Panc1 (cell line): Measurements from ENCODE around the gene SCUBE2. TPM values are rescaled to one million over a fixed set of nuclear protein-coding genes. Genes with fewer than 3 reads are reported as not detected.

Experiments
- ATAC-seq: fragments of 200-7000 bp; cut with Tn5 transposase; 2 replicates; pipeline ENCODE4 v1.9.1; 2020; ENCODE audit warnings: mild to moderate bottlenecking, moderate library complexity
- BruUV-seq: library from RNA; stranded (reverse); fragments of 400-500 nt; replicated peaks from 2 replicates; lab custom pipeline; 2021; lab: Mats Ljungman, UMichigan
- CTCF ChIA-PET: fragments of 300-600 bp; sonication (Branson Sonifier 250); formaldehyde crosslinking; loops from one replicate; lab custom pipeline; 2022; ENCODE audit warnings: antibody characterized with exemption; lab: Charles Lee
- POLR2A ChIA-PET: fragments of 300-600 bp; sonication (Branson Sonifier 250); formaldehyde crosslinking; loops from one replicate; lab custom pipeline; 2022; ENCODE audit warnings: antibody characterized with exemption; lab: Charles Lee
- DNase-seq: peaks from one replicate; pipeline ENCODE4 v3.0.0-alpha.2; 2010; ENCODE audit warnings: low read depth, low spot score
- H3K27ac ChIP-seq: 2 replicates; pipeline ENCODE4 v1.5.1; 2011; ENCODE audit warnings: mild to moderate bottlenecking, low read length, inconsistent platforms
- H3K27me3 ChIP-seq: fragments of 200-500 bp; sonication (Bioruptor generic); 2 replicates; pipeline ENCODE4 v1.6.0; 2014; ENCODE audit warnings: low read length, inconsistent platforms; ENCODE audit not compliant: control insufficient read depth, insufficient read depth
- H3K36me3 ChIP-seq: fragments of 200-500 bp; sonication (Bioruptor generic); 2 replicates; pipeline ENCODE4 v1.5.1; 2014; ENCODE audit warnings: inconsistent platforms, mild to moderate bottlenecking, low read length, moderate library complexity; ENCODE audit not compliant: control insufficient read depth, insufficient read depth
- H3K4me1 ChIP-seq: 2 replicates; pipeline ENCODE4 v1.5.1; 2011; ENCODE audit warnings: inconsistent platforms, mild to moderate bottlenecking, low read length, moderate library complexity; ENCODE audit not compliant: control insufficient read depth, insufficient read depth
- H3K4me3 ChIP-seq, 2 experiments: 2 replicates each; pipeline ENCODE4 v1.5.1; 2011 to 2012; ENCODE audit warnings: low read depth in 2 of 2, low read length in 2 of 2, mild to moderate bottlenecking in 2 of 2, inconsistent platforms in 1 of 2, moderate library complexity in 1 of 2
- H3K9me3 ChIP-seq: fragments of 200-500 bp; sonication (Bioruptor generic); 2 replicates; pipeline ENCODE4 v1.5.1; 2014; ENCODE audit warnings: low read depth, mild to moderate bottlenecking, inconsistent platforms, low read length, moderate library complexity; ENCODE audit not compliant: control insufficient read depth, insufficient read depth
- POLR2AphosphoS5 ChIP-seq: IDR thresholded peaks from 2 replicates; pipeline ENCODE4 v1.6.1; 2012; ENCODE audit warnings: mild to moderate bottlenecking, low read depth, low read length, moderate library complexity
- SIN3A ChIP-seq: IDR thresholded peaks from 2 replicates; pipeline ENCODE4 v1.6.1; 2012; ENCODE audit warnings: low read depth, mild to moderate bottlenecking, low read length, moderate library complexity, borderline replicate concordance; ENCODE audit not compliant: insufficient read depth
- TCF7L2 ChIP-seq: IDR thresholded peaks from 2 replicates; pipeline ENCODE4 v1.6.1; 2011; ENCODE audit warnings: mild to moderate bottlenecking, low read depth, low read length, inconsistent platforms
- in situ Hi-C: cut with HindIII; loops from 2 replicates; pipeline ENCODE4 v1.10.0; 2016; ENCODE audit warnings: low sequenced_read_pairs, low pct_unique_long_range_greater_than_20kb
- intact Hi-C: fragments of 100-400 bp; cut with micrococcal nuclease; formaldehyde crosslinking; loops from one replicate; pipeline ENCODE4 v1.10.0; 2022; ENCODE audit not compliant: unreplicated experiment
- total RNA-seq: library from RNA; stranded (reverse); gene quantifications from one replicate; pipeline ENCODE4 v1.2.1, GENCODE V29; 2021; ENCODE audit not compliant: unreplicated experiment
- TF ChIP-seq, protein P1 (sequence below): fragments of 450-650 bp; IDR thresholded peaks from 2 replicates; pipeline ENCODE4 v1.5.1; 2017; ENCODE audit warnings: mild to moderate bottlenecking
- TF ChIP-seq, protein P2 (sequence below), 2 experiments: IDR thresholded peaks; 2 replicates each; pipeline ENCODE4 v1.6.1; 2011 to 2012; ENCODE audit warnings: low read depth in 2 of 2, control low read depth in 1 of 2, low read length in 1 of 2, mild to moderate bottlenecking in 1 of 2, moderate library complexity in 1 of 2; ENCODE audit not compliant: insufficient read depth in 1 of 2

The SCUBE2 gene
- total RNA-seq, 1 experiment from 2014 or later: 2.8 TPM

DNA sequence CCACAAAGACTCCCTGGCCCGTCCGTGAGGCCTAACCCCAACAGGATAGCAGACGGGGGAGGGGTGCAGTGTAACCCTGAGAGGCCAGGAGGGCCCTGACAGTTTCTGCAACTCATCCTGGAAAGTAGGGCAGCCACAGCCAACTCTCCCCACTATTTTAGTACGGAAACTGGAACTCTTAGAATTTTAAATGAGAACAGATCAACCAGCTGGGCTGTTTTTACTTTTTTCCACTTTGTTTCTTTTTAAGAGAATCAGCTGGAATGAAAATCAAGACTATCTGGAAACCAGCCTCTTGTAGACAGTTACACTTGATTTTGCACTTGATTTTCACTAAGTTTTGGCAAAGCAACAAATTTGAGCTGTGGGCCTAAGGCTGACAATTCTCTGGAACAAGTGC lies 44.9 kb downstream of the SCUBE2 start:
- ChIA-PET POLR2A (no interaction called here), CTCF (no interaction called here)
- Histone ChIP-seq H3K4me1 (no peaks in the 10 kb centered on the region), H3K4me3 (no peak overlapping the region), H3K9me3 (no peaks in the 10 kb centered on the region), H3K27ac (no peak overlapping the region), H3K36me3 (no peaks in the 10 kb centered on the region), H3K27me3 (no peaks in the 10 kb centered on the region)
- ATAC-seq (no peak), DNase-seq (no peak)
- in situ Hi-C loops (no loop called here), intact Hi-C loops (no loop called here)
- TF ChIP-seq POLR2AphosphoS5: no peak
- TF ChIP-seq SIN3A: no peak
- BruUV-seq: no TSS peak

DNA sequence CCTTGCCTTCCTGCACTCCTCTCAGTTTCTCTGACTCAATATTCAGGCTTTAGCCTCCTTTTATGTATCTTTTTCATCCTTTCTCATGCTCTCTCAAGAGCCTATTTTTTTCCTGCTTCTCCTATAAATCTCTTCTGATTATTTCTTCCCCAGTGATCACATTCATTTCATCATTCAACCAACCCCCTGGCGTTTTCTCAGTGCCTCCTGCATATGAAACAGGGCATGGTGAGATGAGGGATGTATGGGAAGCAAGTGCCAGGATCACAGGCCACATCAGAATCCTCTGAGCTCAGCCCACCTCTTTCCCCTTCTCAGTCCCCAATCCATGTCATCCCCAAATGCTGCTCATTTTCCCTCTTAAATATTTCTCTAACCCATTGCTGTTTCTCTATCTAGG lies 48.9 kb downstream of the SCUBE2 start:
- Histone ChIP-seq H3K27me3 (no peaks in the 10 kb centered on the region), H3K4me1 (no peaks in the 10 kb centered on the region), H3K4me3 (no peak overlapping the region), H3K9me3 (no peaks in the 10 kb centered on the region; the same call in 1 of the 2 replicates), H3K36me3 (no peaks in the 10 kb centered on the region), H3K27ac (no peak overlapping the region)
- ATAC-seq (no peak), DNase-seq (no peak)
- ChIA-PET POLR2A (no interaction called here), CTCF (interaction anchor here (0.5 kb wide), 1 partner anchor 53 kb away, joined by 3 read pairs; no protein-coding TSS in a partner anchor)
- intact Hi-C loops: no loop called here
- no TSS peak for BruUV-seq
- TF ChIP-seq SIN3A: no peak
- no peak for TF ChIP-seq TCF7L2
- no peak for TF ChIP-seq POLR2AphosphoS5
- TF ChIP-seq, protein P1, sequence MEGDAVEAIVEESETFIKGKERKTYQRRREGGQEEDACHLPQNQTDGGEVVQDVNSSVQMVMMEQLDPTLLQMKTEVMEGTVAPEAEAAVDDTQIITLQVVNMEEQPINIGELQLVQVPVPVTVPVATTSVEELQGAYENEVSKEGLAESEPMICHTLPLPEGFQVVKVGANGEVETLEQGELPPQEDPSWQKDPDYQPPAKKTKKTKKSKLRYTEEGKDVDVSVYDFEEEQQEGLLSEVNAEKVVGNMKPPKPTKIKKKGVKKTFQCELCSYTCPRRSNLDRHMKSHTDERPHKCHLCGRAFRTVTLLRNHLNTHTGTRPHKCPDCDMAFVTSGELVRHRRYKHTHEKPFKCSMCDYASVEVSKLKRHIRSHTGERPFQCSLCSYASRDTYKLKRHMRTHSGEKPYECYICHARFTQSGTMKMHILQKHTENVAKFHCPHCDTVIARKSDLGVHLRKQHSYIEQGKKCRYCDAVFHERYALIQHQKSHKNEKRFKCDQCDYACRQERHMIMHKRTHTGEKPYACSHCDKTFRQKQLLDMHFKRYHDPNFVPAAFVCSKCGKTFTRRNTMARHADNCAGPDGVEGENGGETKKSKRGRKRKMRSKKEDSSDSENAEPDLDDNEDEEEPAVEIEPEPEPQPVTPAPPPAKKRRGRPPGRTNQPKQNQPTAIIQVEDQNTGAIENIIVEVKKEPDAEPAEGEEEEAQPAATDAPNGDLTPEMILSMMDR: no peak
- TF ChIP-seq, protein P2, sequence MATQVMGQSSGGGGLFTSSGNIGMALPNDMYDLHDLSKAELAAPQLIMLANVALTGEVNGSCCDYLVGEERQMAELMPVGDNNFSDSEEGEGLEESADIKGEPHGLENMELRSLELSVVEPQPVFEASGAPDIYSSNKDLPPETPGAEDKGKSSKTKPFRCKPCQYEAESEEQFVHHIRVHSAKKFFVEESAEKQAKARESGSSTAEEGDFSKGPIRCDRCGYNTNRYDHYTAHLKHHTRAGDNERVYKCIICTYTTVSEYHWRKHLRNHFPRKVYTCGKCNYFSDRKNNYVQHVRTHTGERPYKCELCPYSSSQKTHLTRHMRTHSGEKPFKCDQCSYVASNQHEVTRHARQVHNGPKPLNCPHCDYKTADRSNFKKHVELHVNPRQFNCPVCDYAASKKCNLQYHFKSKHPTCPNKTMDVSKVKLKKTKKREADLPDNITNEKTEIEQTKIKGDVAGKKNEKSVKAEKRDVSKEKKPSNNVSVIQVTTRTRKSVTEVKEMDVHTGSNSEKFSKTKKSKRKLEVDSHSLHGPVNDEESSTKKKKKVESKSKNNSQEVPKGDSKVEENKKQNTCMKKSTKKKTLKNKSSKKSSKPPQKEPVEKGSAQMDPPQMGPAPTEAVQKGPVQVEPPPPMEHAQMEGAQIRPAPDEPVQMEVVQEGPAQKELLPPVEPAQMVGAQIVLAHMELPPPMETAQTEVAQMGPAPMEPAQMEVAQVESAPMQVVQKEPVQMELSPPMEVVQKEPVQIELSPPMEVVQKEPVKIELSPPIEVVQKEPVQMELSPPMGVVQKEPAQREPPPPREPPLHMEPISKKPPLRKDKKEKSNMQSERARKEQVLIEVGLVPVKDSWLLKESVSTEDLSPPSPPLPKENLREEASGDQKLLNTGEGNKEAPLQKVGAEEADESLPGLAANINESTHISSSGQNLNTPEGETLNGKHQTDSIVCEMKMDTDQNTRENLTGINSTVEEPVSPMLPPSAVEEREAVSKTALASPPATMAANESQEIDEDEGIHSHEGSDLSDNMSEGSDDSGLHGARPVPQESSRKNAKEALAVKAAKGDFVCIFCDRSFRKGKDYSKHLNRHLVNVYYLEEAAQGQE (IDR thresholded peaks at IDR 0.05; ENCODE audit: insufficient read depth in 1 of 2, low read depth in 2 of 2, low read length in 1 of 2): no peak
- in situ Hi-C loops: no loop called here

DNA sequence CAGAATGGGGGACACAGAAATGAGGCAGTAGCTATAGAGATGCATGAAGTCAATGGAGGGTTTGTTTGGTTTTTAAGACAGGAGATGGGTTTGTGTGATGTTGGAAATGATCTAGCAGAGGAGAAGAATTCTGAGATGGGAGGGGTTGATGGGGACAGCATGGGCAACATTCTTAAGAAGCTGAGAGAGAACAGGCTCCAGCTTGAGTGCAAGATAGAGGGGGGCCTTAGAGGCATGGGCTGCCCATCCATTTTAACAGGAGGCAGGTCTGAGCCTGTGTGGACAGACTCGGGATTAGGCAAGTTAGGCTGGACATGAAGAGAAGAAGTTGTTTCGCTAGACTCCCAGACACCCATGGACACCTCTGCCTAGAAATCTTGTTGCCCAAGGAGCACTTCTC lies 49.7 kb downstream of the SCUBE2 start:
- H3K9me3 ChIP-seq: no peaks in the 10 kb centered on the region; the same call in 1 of the 2 replicates
- intact Hi-C loops: no loop called here
- in situ Hi-C loops: no loop called here
- no peaks in the 10 kb centered on the region for H3K27me3 ChIP-seq
- H3K4me3 ChIP-seq: no peak overlapping the region
- no peaks in the 10 kb centered on the region for H3K4me1 ChIP-seq
- TF ChIP-seq, protein P2 (IDR thresholded peaks at IDR 0.05; ENCODE audit: insufficient read depth in 1 of 2, low read depth in 2 of 2, low read length in 1 of 2): no peak
- TF ChIP-seq TCF7L2 (no peak), POLR2AphosphoS5 (no peak)
- TF ChIP-seq, protein P1: no peak
- H3K27ac ChIP-seq: no peak overlapping the region
- H3K36me3 ChIP-seq: no peaks in the 10 kb centered on the region
- CTCF ChIA-PET: interaction anchor here (0.5 to 0.6 kb wide), 2 partner anchors 96 to 314 kb away, joined by 3 to 13 read pairs; no protein-coding TSS in a partner anchor
- BruUV-seq: no TSS peak
- DNase-seq: no peak
- POLR2A ChIA-PET: no interaction called here
- no peak for ATAC-seq
